ENCODE measurements around the gene PHPT1. TPM values are rescaled to one million over a fixed set of nuclear protein-coding genes. Genes with fewer than 3 reads are reported as not detected.
"Not testable (repeated sequence)": the region's sequence is repeated elsewhere in the genome, so short reads cannot be mapped to it uniquely, and the experiment has no call there.

PHPT1 gene
- total RNA-seq, 1 experiment from 2014 or later, result 161 TPM

DNA sequence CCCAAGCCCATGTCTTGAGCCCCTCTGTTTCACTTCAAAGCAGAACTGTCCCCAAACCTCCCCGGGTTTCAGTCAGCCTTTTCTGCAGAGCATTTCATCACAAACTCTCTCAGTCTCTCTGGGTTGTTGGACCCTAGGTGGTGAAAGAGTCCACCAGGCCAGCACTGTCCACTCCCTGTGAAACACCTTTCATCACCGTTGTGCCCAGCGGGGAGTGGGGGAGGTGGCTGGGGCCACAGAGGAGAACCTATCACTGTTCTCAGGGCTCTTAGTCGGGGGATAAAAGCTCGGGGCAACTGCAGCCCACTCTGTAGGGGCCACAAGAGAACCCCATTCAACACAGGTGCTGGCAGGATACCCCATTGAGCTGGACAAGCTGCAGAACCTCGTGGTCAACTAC is 46.9 kb upstream of the PHPT1 start:
- DNase-seq, result no peak
- peaks cover 40% of the 10 kb centered on the region for H3K27me3 Mint-ChIP-seq (ENCODE audit: low read depth)
- no peak overlapping the region for H3K27ac ChIP-seq (ENCODE audit: insufficient read length, low read depth, low read length)
- H3K4me1 Mint-ChIP-seq, result peaks cover 10 to 21% of the 10 kb centered on the region in 2 experiments
- H2BK15ac ChIP-seq (ENCODE audit: low read depth, low read length), result no peak overlapping the region
- H3K9ac ChIP-seq (ENCODE audit: extremely low read depth, insufficient read length, low read length), result no peak overlapping the region
- no peak overlapping the region for H3T11ph ChIP-seq (ENCODE audit: low read length)
- no peak overlapping the region for H4K91ac ChIP-seq (ENCODE audit: insufficient read length, low read depth, low read length)
- no peak overlapping the region for H2BK5ac ChIP-seq (ENCODE audit: insufficient read length, low read length)
- no peak overlapping the region for H3K14ac ChIP-seq (ENCODE audit: insufficient read depth, low read length)
- H3K4me1 ChIP-seq (ENCODE audit: insufficient read depth, low read length), result no peaks in the 10 kb centered on the region; the same call in 1 of the 2 replicates
- peaks cover 9 to 22% (median 15%) of the 10 kb centered on the region in 3 experiments; a peak in 6 of 7 replicates for H3K36me3 Mint-ChIP-seq (ENCODE audit: insufficient read depth in 1 of 3, low read depth in 3 of 3)
- no peaks in the 10 kb centered on the region; the same call in 1 of the 2 replicates for H3K27me3 ChIP-seq (ENCODE audit: insufficient read depth, low read length)
- H2BK120ac ChIP-seq (ENCODE audit: low read depth, low read length, poor library complexity, severe bottlenecking), result no peak overlapping the region
- no peak overlapping the region for H2AK5ac ChIP-seq (ENCODE audit: insufficient read length, low read length)
- no peak overlapping the region for H3K4me3 Mint-ChIP-seq
- no peak overlapping the region for H3K4ac ChIP-seq (ENCODE audit: low read depth, low read length)
- peaks cover 4% of the 10 kb centered on the region for H4K20me1 ChIP-seq (ENCODE audit: control insufficient read depth, insufficient read depth, insufficient read length)
- H3K56ac ChIP-seq (ENCODE audit: insufficient read length, low read depth, low read length), result no peak overlapping the region
- H3K18ac ChIP-seq (ENCODE audit: insufficient read length, low read depth, low read length), result no peak overlapping the region
- no peaks in the 10 kb centered on the region for H3K79me2 ChIP-seq (ENCODE audit: insufficient read depth, low read length)
- no peak overlapping the region for H2BK12ac ChIP-seq (ENCODE audit: insufficient read length, low read depth, low read length)
- H2BK20ac ChIP-seq (ENCODE audit: low read depth, low read length, poor library complexity, severe bottlenecking), result no peak overlapping the region
- TF ChIP-seq, protein P1, sequence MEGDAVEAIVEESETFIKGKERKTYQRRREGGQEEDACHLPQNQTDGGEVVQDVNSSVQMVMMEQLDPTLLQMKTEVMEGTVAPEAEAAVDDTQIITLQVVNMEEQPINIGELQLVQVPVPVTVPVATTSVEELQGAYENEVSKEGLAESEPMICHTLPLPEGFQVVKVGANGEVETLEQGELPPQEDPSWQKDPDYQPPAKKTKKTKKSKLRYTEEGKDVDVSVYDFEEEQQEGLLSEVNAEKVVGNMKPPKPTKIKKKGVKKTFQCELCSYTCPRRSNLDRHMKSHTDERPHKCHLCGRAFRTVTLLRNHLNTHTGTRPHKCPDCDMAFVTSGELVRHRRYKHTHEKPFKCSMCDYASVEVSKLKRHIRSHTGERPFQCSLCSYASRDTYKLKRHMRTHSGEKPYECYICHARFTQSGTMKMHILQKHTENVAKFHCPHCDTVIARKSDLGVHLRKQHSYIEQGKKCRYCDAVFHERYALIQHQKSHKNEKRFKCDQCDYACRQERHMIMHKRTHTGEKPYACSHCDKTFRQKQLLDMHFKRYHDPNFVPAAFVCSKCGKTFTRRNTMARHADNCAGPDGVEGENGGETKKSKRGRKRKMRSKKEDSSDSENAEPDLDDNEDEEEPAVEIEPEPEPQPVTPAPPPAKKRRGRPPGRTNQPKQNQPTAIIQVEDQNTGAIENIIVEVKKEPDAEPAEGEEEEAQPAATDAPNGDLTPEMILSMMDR (conservative IDR thresholded peaks at IDR 0.05), result no peak
- no peak overlapping the region for H3K23ac ChIP-seq (ENCODE audit: insufficient read length, low read depth, low read length)
- H3K4me2 ChIP-seq (ENCODE audit: insufficient read depth, insufficient read length, low read length), result no peak overlapping the region
- no peak overlapping the region for H3K27ac Mint-ChIP-seq
- H3K79me1 ChIP-seq (ENCODE audit: insufficient read depth, low read depth, low read length, poor library complexity, severe bottlenecking), result no peaks in the 10 kb centered on the region
- H3K9me3 ChIP-seq (ENCODE audit: control insufficient read depth, low read depth, low read length), result no peaks in the 10 kb centered on the region
- no peaks in the 10 kb centered on the region for H3K9me3 Mint-ChIP-seq
- H4K5ac ChIP-seq (ENCODE audit: insufficient read length, low read depth, low read length), result no peak overlapping the region
- no peak overlapping the region for H4K8ac ChIP-seq (replicated peaks; ENCODE audit: insufficient read length, low read depth, low read length)
- H2AFZ ChIP-seq (ENCODE audit: low read length), result no peak overlapping the region
- no CpG with 5 or more reads among the region's 6 CpGs for WGBS (ENCODE audit: extremely low coverage, insufficient read length, low lambda C conversion rate)
- peaks cover 22% of the 10 kb centered on the region for H3K23me2 ChIP-seq (ENCODE audit: insufficient read length, low read depth, low read length, poor library complexity, severe bottlenecking)

DNA sequence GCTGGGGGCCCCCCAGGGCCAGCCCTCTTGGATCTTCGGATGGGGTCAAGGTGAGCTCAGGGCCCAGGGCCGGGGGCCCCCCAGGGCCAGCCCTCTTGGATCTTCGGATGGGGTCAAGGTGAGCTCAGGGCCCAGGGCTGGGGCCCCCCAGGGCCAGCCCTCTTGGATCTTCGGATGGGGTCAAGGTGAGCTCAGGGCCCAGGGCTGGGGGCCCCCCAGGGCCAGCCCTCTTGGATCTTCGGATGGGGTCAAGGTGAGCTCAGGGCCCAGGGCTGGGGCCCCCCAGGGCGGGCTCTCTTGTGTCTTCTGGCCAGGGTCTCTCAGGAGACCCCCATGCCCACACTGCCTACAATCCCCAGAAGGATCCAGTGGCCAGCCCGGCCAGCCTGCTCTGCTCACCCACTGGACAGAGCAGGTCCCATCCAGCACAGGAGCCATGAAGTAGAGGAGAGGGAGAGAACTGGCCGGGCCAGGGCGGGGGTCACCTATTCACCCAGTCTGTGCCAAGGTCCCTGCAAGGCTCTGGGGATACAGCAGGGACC is 46.1 kb upstream of the PHPT1 start:
- not testable (repeated sequence) for H2BK15ac ChIP-seq (ENCODE audit: low read depth, low read length); H3K27ac ChIP-seq (ENCODE audit: insufficient read length, low read depth, low read length); H2AFZ ChIP-seq (ENCODE audit: low read length); H3K27me3 ChIP-seq (ENCODE audit: insufficient read depth, low read length); H4K20me1 ChIP-seq (ENCODE audit: control insufficient read depth, insufficient read depth, insufficient read length); H3T11ph ChIP-seq (ENCODE audit: low read length); H3K79me1 ChIP-seq (ENCODE audit: insufficient read depth, low read depth, low read length, poor library complexity, severe bottlenecking); H4K5ac ChIP-seq (ENCODE audit: insufficient read length, low read depth, low read length); H3K9me3 ChIP-seq (ENCODE audit: control insufficient read depth, low read depth, low read length); H2BK120ac ChIP-seq (ENCODE audit: low read depth, low read length, poor library complexity, severe bottlenecking); H3K4me2 ChIP-seq (ENCODE audit: insufficient read depth, insufficient read length, low read length); H3K18ac ChIP-seq (ENCODE audit: insufficient read length, low read depth, low read length); H3K56ac ChIP-seq (ENCODE audit: insufficient read length, low read depth, low read length); H4K91ac ChIP-seq (ENCODE audit: insufficient read length, low read depth, low read length); H3K4me3 Mint-ChIP-seq; H2BK20ac ChIP-seq (ENCODE audit: low read depth, low read length, poor library complexity, severe bottlenecking); H3K4me1 ChIP-seq (ENCODE audit: insufficient read depth, low read length); H2BK5ac ChIP-seq (ENCODE audit: insufficient read length, low read length); H3K14ac ChIP-seq (ENCODE audit: insufficient read depth, low read length); H3K9me3 Mint-ChIP-seq; H3K23ac ChIP-seq (ENCODE audit: insufficient read length, low read depth, low read length); H3K9ac ChIP-seq (ENCODE audit: extremely low read depth, insufficient read length, low read length); H2AK5ac ChIP-seq (ENCODE audit: insufficient read length, low read length); H4K8ac ChIP-seq (replicated peaks; ENCODE audit: insufficient read length, low read depth, low read length); DNase-seq; H3K79me2 ChIP-seq (ENCODE audit: insufficient read depth, low read length); H3K27ac Mint-ChIP-seq; H3K4ac ChIP-seq (ENCODE audit: low read depth, low read length); H2BK12ac ChIP-seq (ENCODE audit: insufficient read length, low read depth, low read length)
- peaks cover 22% of the 10 kb centered on the region for H3K23me2 ChIP-seq (ENCODE audit: insufficient read length, low read depth, low read length, poor library complexity, severe bottlenecking)
- WGBS (ENCODE audit: extremely low coverage, insufficient read length, low lambda C conversion rate), result no CpG with 5 or more reads among the region's 9 CpGs
- peaks cover 10 to 21% of the 10 kb centered on the region in 2 experiments for H3K4me1 Mint-ChIP-seq
- peaks cover 33% of the 10 kb centered on the region for H3K27me3 Mint-ChIP-seq (ENCODE audit: low read depth)
- peaks cover 9 to 22% (median 15%) of the 10 kb centered on the region in 3 experiments; a peak in 6 of 7 replicates for H3K36me3 Mint-ChIP-seq (ENCODE audit: insufficient read depth in 1 of 3, low read depth in 3 of 3)
